G401.6 (cell line): Measurements from ENCODE around the gene ENC1.

Source experiments
- FAIRE-seq: peaks from 2 replicates; lab custom pipeline; 2012; peaks lifted over from hg19 to GRCh38; lab: Jason Lieb, UNC

Gene ENC1

DNA sequence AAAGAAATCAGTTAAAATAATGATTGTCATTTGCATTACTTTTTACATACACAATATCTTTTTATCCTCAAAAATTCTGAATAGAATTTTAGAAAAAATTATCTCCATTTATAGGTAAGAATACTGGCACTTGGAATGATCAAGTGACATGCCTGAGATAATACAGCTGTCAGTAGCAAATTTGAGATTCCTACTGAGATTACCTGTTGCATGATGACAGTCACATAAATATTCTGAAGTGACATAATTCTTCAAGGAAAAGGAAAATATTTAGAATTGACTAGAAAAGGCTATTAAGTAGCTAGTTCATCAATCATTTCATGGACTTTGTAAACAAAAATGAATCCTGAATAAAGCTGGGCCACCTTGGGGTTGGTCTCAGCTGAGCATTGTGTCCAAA is 15.2 kb upstream of the ENC1 start:
- no peak for FAIRE-seq

DNA sequence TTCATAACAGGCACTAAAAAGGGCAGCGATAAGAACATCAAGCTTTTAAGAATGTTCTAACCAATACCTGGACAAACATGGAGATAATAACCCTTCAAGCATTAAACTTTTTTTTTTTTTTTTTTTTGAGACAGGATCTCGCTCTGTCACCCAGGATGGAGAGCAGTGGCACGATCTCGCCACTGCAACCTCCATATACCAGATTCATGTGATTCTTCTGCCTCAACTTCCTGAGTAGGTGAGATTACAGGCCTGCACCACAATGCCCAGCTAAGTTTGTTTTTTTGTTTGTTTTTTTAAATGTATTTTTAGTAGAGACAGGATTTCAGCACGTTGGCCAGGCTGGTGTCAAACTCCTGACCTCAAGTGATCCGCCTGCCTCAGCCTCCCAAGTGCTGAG is 14.7 kb upstream of the ENC1 start:
- no peak for FAIRE-seq

DNA sequence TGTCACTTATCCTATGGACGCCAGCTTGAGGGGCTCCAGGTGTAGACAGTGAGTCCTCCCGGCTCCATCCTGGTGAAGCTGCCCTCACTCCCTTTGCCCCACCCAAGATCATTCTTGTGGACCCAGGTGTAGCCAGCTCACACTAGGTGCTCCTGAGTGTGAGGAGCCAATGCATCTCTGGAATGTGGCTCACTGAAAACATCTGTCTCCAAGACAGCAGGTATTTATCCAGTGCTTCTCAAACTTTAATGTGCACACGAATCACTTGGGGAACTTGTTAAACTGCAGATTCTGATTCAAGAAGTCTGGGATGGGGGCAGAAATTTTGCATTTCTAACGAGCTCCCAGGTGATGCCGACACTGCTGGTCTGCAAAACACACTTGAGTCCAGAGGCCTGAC is 13.5 kb upstream of the ENC1 start:
- FAIRE-seq, result no peak

GRCh38 chr5:74652576-74652975 is 12.0 kb upstream of the ENC1 start:
- no peak for FAIRE-seq

DNA sequence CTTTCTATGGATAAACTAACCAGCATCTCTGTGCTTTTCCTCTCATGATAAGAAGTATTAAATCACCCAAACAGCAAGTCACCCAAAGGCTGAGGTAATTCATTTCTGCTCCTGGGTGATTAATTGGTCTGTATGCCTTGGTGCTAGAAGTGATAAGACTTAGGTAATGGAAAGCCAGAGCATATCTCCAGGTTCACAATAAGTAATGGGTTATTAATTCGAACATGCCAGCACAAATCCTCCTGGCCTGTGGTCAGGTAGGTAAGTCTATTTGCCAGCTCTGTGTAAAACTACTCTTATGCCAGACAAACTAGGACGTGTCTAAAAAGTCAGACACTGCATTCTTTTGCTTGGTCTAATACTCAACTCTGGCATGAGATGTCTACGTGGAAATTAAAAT is 11.2 kb upstream of the ENC1 start:
- no peak for FAIRE-seq

DNA sequence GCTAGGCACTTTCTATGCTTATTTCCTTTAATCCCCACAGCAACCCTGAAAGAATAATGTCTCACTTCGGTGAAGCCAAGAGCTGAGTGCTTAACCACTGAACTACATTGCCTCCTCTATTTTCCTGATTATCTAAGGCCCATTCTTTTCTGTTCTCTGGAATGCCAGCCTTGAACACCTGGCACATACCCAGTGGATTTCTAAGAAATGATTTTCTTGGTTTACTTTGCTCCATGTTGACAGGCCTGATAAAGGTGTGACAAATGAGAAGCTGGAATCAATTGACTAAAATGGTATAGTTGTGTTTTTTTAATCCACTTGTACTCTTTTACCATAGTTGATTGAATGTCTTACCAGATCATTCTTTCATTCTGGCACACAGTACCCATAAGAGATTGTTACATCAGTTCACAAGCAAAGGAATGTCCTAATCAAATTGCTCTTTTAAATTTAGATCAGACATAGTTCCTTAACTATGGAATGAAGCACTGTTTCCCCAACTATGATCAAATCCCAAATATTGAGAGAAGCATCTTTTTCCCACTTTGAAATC is 9.0 kb upstream of the ENC1 start:
- no peak for FAIRE-seq

- FAIRE-seq, result peak; percentile 98
These were observed 8.3 kb upstream of the ENC1 start for GRCh38 chr5:74648835-74649293.

- no peak for FAIRE-seq
These were observed 6.6 kb upstream of the ENC1 start for GRCh38 chr5:74647096-74647495.

- FAIRE-seq, result no peak
These were observed 2.6 kb upstream of the ENC1 start for GRCh38 chr5:74643111-74643562.

GRCh38 chr5:74642543-74642863 is 2.0 kb upstream of the ENC1 start:
- no peak for FAIRE-seq

DNA sequence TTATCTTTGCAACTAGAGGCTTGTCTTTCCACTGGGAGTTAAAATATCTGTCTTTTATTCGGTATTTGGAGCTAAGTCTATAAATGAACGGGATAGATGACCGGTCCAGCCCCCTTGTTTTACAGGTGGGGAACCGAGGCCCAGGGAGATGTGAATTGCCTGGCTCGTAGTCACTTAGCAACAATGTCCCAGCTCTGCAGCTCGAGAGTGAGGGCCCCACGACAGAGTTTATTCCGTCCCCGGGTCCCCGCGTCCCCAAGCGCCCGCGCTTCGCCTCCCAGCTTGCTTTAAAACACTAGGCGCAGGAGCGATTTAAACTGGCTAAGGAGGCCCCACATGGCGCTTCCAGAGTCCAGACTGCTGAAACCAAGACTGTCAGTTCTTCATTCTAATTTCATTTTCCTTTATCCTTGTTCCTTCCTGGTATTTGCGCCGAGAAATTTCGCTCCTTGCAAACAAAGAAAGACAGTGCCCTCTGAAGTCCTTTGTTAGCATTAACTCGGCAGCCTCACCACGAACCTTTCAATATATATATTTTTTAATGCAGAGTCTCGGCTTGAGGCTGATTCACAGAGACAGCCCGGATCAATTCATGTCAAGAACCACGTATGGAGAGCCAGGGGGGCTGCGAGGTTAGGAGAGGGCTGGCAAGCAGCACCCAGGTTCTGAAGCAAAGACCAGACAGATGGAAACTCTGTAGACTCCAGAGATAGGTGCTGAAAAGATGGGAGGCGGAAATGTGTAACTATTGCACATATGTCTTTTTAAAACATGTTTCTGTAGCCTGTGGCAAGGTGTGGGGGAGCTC is 1.4 kb upstream of the ENC1 start:
- FAIRE-seq, result peak; percentile 90

- FAIRE-seq, result no peak
These were observed 616 bp upstream of the ENC1 start for GRCh38 chr5:74640954-74641734.

GRCh38 chr5:74639807-74640449 is 600 bp downstream of the ENC1 start:
- FAIRE-seq, result no peak

GRCh38 chr5:74638970-74639806 is 1.3 kb downstream of the ENC1 start:
- FAIRE-seq, result no peak

DNA sequence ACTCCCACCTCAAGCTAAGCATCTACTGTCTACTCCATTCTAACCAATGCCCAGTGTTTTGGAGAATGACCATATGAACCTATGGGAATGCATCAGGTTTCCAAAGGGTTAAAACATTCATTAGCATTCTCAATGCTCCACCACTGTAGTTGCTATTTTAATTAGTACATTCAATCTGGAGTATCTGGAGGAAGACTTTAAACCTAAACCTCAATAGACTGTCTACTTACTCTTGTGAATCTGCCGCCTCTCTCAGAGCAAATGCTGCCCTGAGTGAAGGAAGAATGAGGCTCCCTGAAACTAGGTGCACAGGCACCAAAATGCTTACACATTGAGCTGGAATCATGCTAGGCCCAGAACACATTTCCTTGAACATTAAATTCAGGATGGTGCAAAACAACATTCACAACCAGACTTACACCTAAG is 2.0 kb downstream of the ENC1 start:
- FAIRE-seq, result no peak

DNA sequence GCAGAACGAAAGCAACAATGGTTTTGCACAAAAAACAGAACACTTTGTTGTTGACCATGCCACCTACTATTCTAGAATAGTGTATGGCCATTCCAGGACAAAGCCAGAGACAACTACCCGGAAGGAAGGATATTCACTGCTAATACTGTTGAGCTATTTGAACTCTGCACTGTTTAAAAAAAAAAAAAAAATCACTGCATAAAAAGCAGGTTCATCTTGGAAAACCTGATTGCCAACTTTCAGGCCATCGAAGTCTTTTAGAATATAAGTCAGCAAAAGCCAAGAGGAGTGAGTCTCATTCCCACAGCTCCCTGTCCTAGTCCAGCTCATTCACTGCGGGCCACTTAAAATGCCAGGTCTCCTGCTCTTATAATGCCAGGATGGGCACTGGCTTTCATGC is 4.0 kb downstream of the ENC1 start:
- no peak for FAIRE-seq

DNA sequence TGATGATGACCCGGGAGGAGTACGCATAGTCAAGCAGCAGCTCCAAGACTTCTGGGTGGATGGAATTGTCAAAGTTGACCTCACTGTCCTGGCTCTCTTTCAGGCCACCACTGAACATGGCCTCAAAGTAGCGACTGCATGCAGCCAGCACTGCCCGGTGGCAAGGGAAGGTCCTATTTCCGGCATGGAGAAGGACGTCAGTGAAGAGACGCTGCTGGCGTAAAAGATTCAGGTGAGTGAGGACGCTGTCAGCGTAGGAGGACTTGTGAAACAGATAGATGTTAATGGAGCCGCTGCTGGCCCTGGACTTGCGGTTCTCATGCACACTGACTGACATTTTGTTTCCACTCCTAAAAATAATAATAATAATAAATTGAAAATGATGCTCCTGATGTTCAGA is 4.4 kb downstream of the ENC1 start:
- no peak for FAIRE-seq

DNA sequence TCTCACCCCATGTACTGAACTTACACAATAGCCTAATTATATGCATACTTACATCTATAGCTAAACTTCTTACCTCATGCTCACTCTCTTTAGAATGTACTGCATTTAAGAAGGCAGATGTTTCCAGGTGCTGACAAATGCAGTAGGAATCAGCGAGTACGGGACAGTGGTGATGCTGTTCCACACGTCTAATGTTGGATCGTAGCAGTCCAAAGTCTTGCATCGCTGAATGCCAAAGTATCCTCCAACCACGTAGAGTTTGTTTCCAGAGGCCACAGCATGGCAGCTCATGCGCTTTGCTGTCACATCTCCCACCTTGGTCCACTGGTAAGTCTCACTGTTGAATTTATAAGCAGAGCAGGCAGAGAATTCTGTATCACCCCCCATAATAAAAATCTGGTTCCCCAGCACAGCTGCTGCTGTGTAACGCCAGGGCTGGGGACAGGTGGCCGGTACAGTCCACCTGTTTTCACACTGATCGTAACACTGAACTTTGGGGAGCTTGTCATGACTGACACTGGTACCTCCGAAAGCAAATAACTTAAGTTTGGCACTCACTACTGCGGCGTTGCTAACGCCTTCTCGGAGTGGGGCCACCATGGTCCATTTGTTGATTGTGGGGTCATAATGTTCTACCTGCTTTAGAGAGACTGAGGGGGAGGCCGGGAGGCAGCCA is 5.8 kb downstream of the ENC1 start:
- FAIRE-seq, result no peak

- FAIRE-seq, result no peak
These were observed 6.8 kb downstream of the ENC1 start for GRCh38 chr5:74633695-74634094.

DNA sequence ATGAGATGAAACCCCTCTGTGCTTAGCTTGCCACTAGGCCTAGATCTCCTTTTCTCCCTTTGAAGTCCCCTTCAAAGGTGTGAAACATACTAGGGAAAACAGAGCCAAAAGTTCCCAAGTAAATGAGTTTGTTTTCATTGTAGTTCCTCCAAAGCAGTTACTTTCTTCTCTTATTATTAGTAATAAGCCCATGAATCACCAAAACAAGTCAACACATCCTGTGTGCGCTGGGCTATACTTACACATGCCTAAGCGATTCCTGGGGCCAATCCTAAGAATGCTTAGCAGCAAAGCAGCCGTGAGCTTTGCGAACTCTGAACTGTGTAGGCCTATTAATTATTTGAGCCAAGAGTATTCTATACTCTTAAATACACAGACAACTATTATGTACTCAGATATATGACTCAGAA is 7.6 kb downstream of the ENC1 start:
- no peak for FAIRE-seq
